Colonic mucosa (tissue), 4 donors: ENCODE measurements around the gene PYHIN1. TPM values are rescaled to one million over a fixed set of nuclear protein-coding genes. Genes with fewer than 3 reads are reported as not detected.
"Not testable (repeated sequence)": the region's sequence is repeated elsewhere in the genome, so short reads cannot be mapped to it uniquely, and the experiment has no call there.

Experiments used
- DNase-seq: peaks from one replicate; pipeline ENCODE4 v3.0.0-alpha.2; 2020
- H3K27ac ChIP-seq: fragments of 200-600 bp; one replicate; pipeline ENCODE4 v1.8.0; 2021
- H3K27me3 ChIP-seq: fragments of 200-600 bp; one replicate; pipeline ENCODE4 v1.8.0; 2021
- H3K36me3 ChIP-seq: fragments of 200-600 bp; one replicate; pipeline ENCODE4 v1.8.0; 2021
- H3K4me1 ChIP-seq: fragments of 200-600 bp; one replicate; pipeline ENCODE4 v1.8.0; 2021; ENCODE audit warnings: mild to moderate bottlenecking
- H3K4me3 ChIP-seq: fragments of 200-600 bp; one replicate; pipeline ENCODE4 v1.8.0; 2021
- H3K9ac ChIP-seq, 2 donors: one replicate each; pipeline ENCODE4 v1.7.0; 2013; ENCODE audit warnings: control low read depth in 2 of 2, low read depth in 2 of 2, low read length in 2 of 2
- H3K9me3 ChIP-seq: fragments of 200-600 bp; one replicate; pipeline ENCODE4 v1.8.0; 2021
- intact Hi-C: fragments of 100-400 bp; cut with DNase I; formaldehyde crosslinking; loops from one replicate; pipeline ENCODE4 v1.14.1; 2022
- total RNA-seq, 2 donors: library from RNA; stranded (reverse); fragmentation: NEBNext Ultra II Directional in 1 of 2; extraction: Animal tissue kit (Norgen Biotek cat#: 25700) in 1 of 2; gene quantifications; one replicate each; pipeline ENCODE4 v1.2.1, GENCODE V29; 2021
- TF ChIP-seq, protein P1 (sequence below): fragments of 200-600 bp; IDR thresholded peaks from one replicate; pipeline ENCODE4 v1.8.0; 2022; ENCODE audit warnings: antibody characterized with exemption, mild to moderate bottlenecking
- donor health status: healthy.
- donor health status: DM: no; HTN: no; CAD: no.
- donor health status: DM: no; HTN: no; CAD: no.

PYHIN1 gene
- total RNA-seq, 2 donors from 2014 or later: 0.61 to 0.86 TPM

DNA sequence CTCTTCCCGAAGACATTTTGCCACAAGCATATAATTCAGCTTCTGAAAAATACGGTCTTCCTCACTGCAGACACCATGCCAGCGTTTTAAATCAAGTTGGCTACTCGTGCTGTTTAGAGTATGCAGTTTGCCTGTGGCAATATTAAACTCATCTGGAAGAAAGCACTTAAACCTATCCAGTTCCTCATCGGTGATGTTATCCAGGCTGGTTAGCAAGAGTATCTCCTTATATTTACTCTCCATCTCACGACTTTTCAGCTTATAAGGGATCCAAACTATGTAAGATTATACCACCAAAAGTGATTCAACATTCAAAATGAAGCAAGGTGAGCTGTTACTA, 68.7 kb downstream of the PYHIN1 start:
- H3K36me3 ChIP-seq: no peaks in the 10 kb centered on the region
- H3K9me3 ChIP-seq: no peaks in the 10 kb centered on the region
- no peaks in the 10 kb centered on the region for H3K27me3 ChIP-seq
- no peak overlapping the region for H3K9ac ChIP-seq
- DNase-seq: no peak
- TF ChIP-seq, protein P1, sequence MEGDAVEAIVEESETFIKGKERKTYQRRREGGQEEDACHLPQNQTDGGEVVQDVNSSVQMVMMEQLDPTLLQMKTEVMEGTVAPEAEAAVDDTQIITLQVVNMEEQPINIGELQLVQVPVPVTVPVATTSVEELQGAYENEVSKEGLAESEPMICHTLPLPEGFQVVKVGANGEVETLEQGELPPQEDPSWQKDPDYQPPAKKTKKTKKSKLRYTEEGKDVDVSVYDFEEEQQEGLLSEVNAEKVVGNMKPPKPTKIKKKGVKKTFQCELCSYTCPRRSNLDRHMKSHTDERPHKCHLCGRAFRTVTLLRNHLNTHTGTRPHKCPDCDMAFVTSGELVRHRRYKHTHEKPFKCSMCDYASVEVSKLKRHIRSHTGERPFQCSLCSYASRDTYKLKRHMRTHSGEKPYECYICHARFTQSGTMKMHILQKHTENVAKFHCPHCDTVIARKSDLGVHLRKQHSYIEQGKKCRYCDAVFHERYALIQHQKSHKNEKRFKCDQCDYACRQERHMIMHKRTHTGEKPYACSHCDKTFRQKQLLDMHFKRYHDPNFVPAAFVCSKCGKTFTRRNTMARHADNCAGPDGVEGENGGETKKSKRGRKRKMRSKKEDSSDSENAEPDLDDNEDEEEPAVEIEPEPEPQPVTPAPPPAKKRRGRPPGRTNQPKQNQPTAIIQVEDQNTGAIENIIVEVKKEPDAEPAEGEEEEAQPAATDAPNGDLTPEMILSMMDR: no peak
- intact Hi-C loops: no loop called here
- no peaks in the 10 kb centered on the region for H3K4me1 ChIP-seq
- peak overlapping the region; percentile 73 for H3K27ac ChIP-seq
- peak overlapping the region; percentile 2 for H3K4me3 ChIP-seq

DNA sequence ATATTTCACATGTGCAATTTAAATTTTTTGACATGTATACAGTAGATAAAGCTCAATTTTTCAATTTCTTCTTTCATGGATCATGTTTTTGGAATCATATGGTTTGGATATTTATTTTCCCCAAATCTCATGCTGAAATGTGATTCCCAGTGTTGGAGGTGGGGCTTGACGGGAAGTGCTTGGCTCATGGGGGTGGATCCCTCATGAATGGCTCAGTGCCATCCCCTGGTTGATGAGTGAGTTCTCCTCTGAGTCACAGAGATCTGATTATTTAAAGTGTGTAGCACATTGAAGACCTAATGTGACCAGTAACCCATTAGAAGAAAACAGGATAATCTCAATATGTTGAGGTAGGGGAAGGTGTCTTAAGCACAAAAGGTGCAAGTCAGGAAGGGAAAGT, 69.3 kb downstream of the PYHIN1 start:
- Histone ChIP-seq H3K27ac (peak overlapping the region; percentile 73), H3K36me3 (no peaks in the 10 kb centered on the region), H3K4me1 (no peaks in the 10 kb centered on the region), H3K9me3 (no peaks in the 10 kb centered on the region), H3K4me3 (no peak overlapping the region), H3K27me3 (no peaks in the 10 kb centered on the region), H3K9ac (no peak overlapping the region)
- intact Hi-C loops: no loop called here
- TF ChIP-seq, protein P1: no peak
- peak; percentile 75 for DNase-seq

DNA sequence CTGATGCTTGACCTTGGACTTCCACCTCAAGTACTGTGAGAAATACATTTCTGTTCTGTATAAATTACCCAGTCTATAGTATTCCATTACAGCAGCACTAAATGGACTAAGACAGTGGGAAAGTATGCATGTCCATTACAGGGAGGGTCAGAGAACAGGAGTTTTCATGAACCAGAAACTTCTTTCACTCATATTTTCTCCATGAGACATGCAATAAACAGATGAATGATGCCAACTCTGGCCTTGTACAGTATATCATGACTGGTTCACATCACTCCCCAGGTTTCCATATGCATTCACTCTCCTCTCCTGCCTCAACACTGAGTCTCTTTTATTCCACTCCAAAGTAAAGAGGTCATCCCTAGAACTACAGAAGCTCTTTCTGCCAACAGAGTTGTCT, 73.8 kb downstream of the PYHIN1 start:
- Histone ChIP-seq H3K36me3 (no peaks in the 10 kb centered on the region), H3K4me3 (no peak overlapping the region), H3K27me3 (no peaks in the 10 kb centered on the region), H3K27ac (peak overlapping the region; percentile 46), H3K4me1 (no peaks in the 10 kb centered on the region), H3K9ac (no peak overlapping the region), H3K9me3 (no peaks in the 10 kb centered on the region)
- DNase-seq: no peak
- intact Hi-C loops: no loop called here
- TF ChIP-seq, protein P1: no peak

DNA sequence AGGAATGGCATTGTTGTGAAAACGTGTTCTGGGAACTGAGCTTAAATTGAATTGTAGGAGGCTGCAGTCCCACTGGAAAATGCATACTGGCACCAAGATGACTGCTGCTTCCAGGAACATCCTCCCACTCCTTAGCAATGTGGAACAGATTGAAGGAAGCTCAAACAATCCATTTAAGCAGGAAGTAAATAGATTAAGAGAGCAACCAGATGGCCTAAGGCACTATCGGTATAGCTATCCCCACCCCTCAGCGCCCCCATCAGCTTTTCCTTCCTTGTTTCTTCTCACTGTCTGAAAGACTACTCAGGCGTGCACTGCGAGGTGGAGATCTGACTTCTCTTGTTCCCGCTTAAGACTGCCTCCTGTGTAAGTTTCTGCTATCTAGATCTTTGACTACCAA, 74.3 kb downstream of the PYHIN1 start:
- H3K36me3 ChIP-seq: no peaks in the 10 kb centered on the region
- H3K4me3 ChIP-seq: no peak overlapping the region
- H3K9ac ChIP-seq: no peak overlapping the region
- no peaks in the 10 kb centered on the region for H3K4me1 ChIP-seq
- no peak for DNase-seq
- no peaks in the 10 kb centered on the region for H3K27me3 ChIP-seq
- no peaks in the 10 kb centered on the region for H3K9me3 ChIP-seq
- peak overlapping the region; percentile 46 for H3K27ac ChIP-seq
- TF ChIP-seq, protein P1: no peak
- intact Hi-C loops: no loop called here

DNA sequence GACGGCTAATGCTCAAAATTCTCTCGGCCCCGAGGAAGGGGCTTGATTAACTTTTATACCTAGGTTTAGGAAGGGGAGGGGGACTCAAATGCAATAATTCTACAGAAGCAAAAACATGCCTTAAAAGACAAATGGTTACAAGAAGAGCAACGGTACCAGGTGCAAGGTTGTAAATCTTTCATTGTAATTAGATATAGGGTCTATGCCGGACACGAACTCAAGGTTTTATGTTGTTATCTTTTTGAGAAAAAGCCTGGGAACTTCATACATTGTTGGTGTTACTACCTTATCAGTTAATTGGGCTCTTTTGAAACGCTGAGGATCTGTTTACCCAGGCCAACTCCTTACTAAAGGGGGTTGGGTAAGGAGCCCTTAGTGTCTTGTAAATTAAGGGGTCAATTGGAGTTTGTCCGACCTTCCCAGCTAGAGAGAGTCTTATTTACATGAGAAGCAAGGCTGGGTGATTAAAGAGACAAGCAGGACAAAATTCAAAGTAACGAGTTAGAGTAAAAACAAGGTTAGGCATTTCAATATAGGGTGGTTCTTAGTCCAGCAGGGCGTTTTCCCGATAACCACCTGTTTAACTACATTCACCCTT, 75.0 kb downstream of the PYHIN1 start:
- intact Hi-C loops, H3K4me3 ChIP-seq: not testable (repeated sequence)
- H3K27ac ChIP-seq: peak overlapping the region; percentile 46

DNA sequence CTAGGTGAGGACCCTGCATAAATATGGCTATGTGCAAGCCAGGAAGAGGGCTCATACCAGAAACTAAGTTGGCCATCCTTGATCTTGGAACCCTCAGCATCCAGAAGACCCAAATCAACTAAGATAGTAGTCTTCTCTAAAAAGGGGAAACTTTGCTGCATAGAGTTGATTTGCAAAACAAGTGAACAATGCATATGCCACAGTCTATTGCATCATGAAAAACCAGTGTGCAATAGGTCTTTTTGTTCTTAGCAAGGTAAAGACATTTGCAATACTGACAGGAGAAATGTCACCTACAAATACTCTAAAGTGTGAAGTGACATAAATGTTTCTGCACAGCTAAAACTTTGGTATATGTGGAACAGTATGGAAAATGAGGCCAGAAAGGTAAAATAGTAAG, 76.4 kb downstream of the PYHIN1 start:
- H3K4me1 ChIP-seq: no peaks in the 10 kb centered on the region
- no peak overlapping the region for H3K4me3 ChIP-seq
- TF ChIP-seq, protein P1: no peak
- H3K27ac ChIP-seq: no peak overlapping the region
- H3K9me3 ChIP-seq: no peaks in the 10 kb centered on the region
- intact Hi-C loops: no loop called here
- no peaks in the 10 kb centered on the region for H3K27me3 ChIP-seq
- no peak overlapping the region for H3K9ac ChIP-seq
- no peak for DNase-seq
- H3K36me3 ChIP-seq: no peaks in the 10 kb centered on the region

More for the DNA sequence above, 75.0 kb downstream of the PYHIN1 start:
- H3K4me1 ChIP-seq, H3K27me3 ChIP-seq, H3K36me3 ChIP-seq, DNase-seq, H3K9me3 ChIP-seq, H3K9ac ChIP-seq: not testable (repeated sequence)
